Measurements from ENCODE around the gene NR6A1. TPM values are rescaled to one million over a fixed set of nuclear protein-coding genes. Genes with fewer than 3 reads are reported as not detected.

NR6A1 gene
- total RNA-seq, 1 experiment from 2014 or later: 0.77 TPM

- no peaks in the 10 kb centered on the region for H3K79me2 ChIP-seq (ENCODE audit: low read length)
- no peak overlapping the region for H3K4me3 ChIP-seq (ENCODE audit: low read length)
- no peaks in the 10 kb centered on the region for H3K9me3 ChIP-seq (ENCODE audit: low read length)
- no peak overlapping the region for H3K27ac ChIP-seq (ENCODE audit: low read length)
- H4K20me1 ChIP-seq (ENCODE audit: low read length): no peaks in the 10 kb centered on the region
- H2AFZ ChIP-seq (ENCODE audit: low read length): no peak overlapping the region
- POLR2A ChIA-PET (ENCODE audit: unreplicated experiment): interaction anchor here (0.6 kb wide), 1 partner anchor 11 kb away, joined by 3 read pairs; no protein-coding TSS in a partner anchor
- no peaks in the 10 kb centered on the region for H3K9me2 ChIP-seq (replicated peaks; ENCODE audit: low read length)
- H3K9ac ChIP-seq (ENCODE audit: low read length): no peak overlapping the region
- H3K4me1 ChIP-seq (ENCODE audit: insufficient read depth, low read length): peaks cover 11% of the 10 kb centered on the region
- no TSS peak for BruUV-seq (replicated peaks)
- H3K36me3 ChIP-seq (ENCODE audit: low read depth, low read length): no peaks in the 10 kb centered on the region
- ATAC-seq (no peak), DNase-seq (no peak)
- TF ChIP-seq EZH2 (IDR thresholded peaks at IDR 0.05; ENCODE audit: low read length, unreplicated experiment): no peak
- no peak for TF ChIP-seq EZH2phosphoT487 (IDR thresholded peaks at IDR 0.05; ENCODE audit: borderline replicate concordance, low read length)
- no peak for TF ChIP-seq CTCF (conservative IDR thresholded peaks at IDR 0.05; ENCODE audit: low read depth, low read length)
- H3F3A ChIP-seq (ENCODE audit: low read length, unreplicated experiment): no peaks in the 10 kb centered on the region
- CTCF ChIA-PET: no interaction called here
- intact Hi-C loops (cut with micrococcal nuclease): no loop called here
- no peaks in the 10 kb centered on the region for H3K27me3 ChIP-seq (ENCODE audit: low read length)
- H3K4me2 ChIP-seq (ENCODE audit: low read length): no peak overlapping the region
Observed at GRCh38 chr9:124615100-124615742, 155.9 kb downstream of the NR6A1 start.

- ATAC-seq: no peak
- CTCF ChIA-PET: no interaction called here
Observed at GRCh38 chr9:124613849-124614248, 157.3 kb downstream of the NR6A1 start.

More at GRCh38 chr9:124613849-124614248, 157.3 kb downstream of the NR6A1 start:
- H3K27ac ChIP-seq (ENCODE audit: low read length): no peak overlapping the region
- POLR2A ChIA-PET (ENCODE audit: unreplicated experiment): no interaction called here
- H3K9ac ChIP-seq (ENCODE audit: low read length): no peak overlapping the region
- H3K4me3 ChIP-seq (ENCODE audit: low read length): no peak overlapping the region
- no peak for TF ChIP-seq EZH2 (IDR thresholded peaks at IDR 0.05; ENCODE audit: low read length, unreplicated experiment)
- no peak for TF ChIP-seq EZH2phosphoT487 (IDR thresholded peaks at IDR 0.05; ENCODE audit: borderline replicate concordance, low read length)
- no peak for TF ChIP-seq CTCF (conservative IDR thresholded peaks at IDR 0.05; ENCODE audit: low read depth, low read length)
- H3K9me2 ChIP-seq (replicated peaks; ENCODE audit: low read length): no peaks in the 10 kb centered on the region
- H3K27me3 ChIP-seq (ENCODE audit: low read length): no peaks in the 10 kb centered on the region
- no peaks in the 10 kb centered on the region for H3K9me3 ChIP-seq (ENCODE audit: low read length)
- H3F3A ChIP-seq (ENCODE audit: low read length, unreplicated experiment): no peaks in the 10 kb centered on the region
- no peaks in the 10 kb centered on the region for H3K36me3 ChIP-seq (ENCODE audit: low read depth, low read length)
- no peak overlapping the region for H2AFZ ChIP-seq (ENCODE audit: low read length)
- no peak for DNase-seq
- no peak overlapping the region for H3K4me2 ChIP-seq (ENCODE audit: low read length)
- no peaks in the 10 kb centered on the region for H3K79me2 ChIP-seq (ENCODE audit: low read length)
- no TSS peak for BruUV-seq (replicated peaks)
- H4K20me1 ChIP-seq (ENCODE audit: low read length): no peaks in the 10 kb centered on the region
- intact Hi-C loops (cut with micrococcal nuclease): no loop called here
- H3K4me1 ChIP-seq (ENCODE audit: insufficient read depth, low read length): peaks cover 11% of the 10 kb centered on the region
